ENCODE measurements around the gene KCNQ1OT1. TPM values are rescaled to one million over a fixed set of nuclear protein-coding genes. Genes with fewer than 3 reads are reported as not detected.

KCNQ1OT1 gene
- polyA plus RNA-seq: under 1 TPM in 2 of 3 donors, not detected in 1; 0.04 to 0.12 TPM

DNA sequence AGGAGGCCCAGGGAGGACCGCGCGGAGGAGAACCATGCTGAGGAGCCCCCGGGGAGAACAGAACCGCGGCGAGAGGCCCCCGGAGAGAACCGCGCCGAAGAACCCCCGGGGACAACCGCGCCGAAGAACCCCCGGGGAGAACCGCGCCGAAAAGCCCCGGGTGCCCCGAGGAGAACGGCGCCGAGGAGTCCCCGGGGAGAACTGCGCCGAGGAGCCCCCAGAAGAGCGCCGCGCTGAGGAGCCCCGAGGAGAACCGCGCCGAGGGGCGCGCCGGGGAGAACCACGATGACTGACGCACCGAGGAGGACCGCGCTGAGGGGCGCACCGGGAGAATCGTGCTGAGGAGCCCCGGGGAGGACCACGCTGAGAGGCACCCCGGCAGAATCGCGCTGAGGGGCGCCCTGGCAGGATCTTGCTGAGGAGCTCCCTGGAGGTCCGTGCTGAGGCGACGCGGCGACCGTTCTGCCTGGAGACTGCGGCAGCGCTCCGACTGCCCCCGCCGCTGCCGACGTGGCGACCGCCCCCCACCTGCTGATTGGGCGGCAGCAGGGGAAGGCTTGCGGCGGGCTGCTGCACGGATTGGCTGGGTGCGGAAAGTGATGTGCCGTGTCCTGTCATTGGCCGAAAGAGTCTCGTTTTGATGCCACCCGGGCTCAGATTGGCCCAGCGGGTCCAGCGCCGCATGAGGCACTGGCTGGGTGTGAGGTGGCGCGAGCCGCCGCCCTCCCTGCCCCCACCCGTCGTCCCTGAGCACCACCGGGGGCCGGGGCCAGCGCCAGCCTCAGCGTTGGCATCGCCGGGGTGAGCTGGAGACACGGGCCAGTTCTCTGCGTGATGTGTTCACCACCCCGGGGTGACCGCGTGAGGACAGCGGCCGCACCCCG, at the start of gene KCNQ1OT1:
KCNQ1OT1 (minus strand) TSS at position 464 of the 884 bp plus-strand sequence.
- Mint-ChIP-seq H3K4me1 (peaks cover 11 to 13% of the 10 kb centered on the region in 2 donors), H3K9me3 (no peaks in the 10 kb centered on the region), H3K27me3 (ENCODE audit: low read depth in 3 of 3) (peaks cover 9 to 16% (median 11%) of the 10 kb centered on the region in 3 donors), H3K36me3 (no peaks in the 10 kb centered on the region), H3K4me3 (peak within 1 kb of the TSS; percentile 77 to 87 (median 80)), H3K27ac (peak within 1 kb of the TSS in 3 of 6 donors; percentile 55 to 67 (median 57))
- DNase-seq: peak; percentile 89 to 91 (median 90)

- Mint-ChIP-seq H3K27ac (no peak overlapping the region), H3K36me3 (no peaks in the 10 kb centered on the region), H3K4me3 (no peak overlapping the region), H3K27me3 (ENCODE audit: low read depth in 3 of 3) (peaks cover 0 to 4% (median 1%) of the 10 kb centered on the region in 3 donors), H3K4me1 (no peaks in the 10 kb centered on the region), H3K9me3 (no peaks in the 10 kb centered on the region)
- no peak for DNase-seq
Observed at GRCh38 chr11:2748814-2749554, 49.2 kb upstream of the KCNQ1OT1 start.

- no peaks in the 10 kb centered on the region for H3K4me1 Mint-ChIP-seq
- no peak for DNase-seq
- H3K27ac Mint-ChIP-seq: no peak overlapping the region
- peaks cover 0 to 2% (median 1%) of the 10 kb centered on the region in 3 donors for H3K27me3 Mint-ChIP-seq (ENCODE audit: low read depth in 3 of 3)
- no peak overlapping the region for H3K4me3 Mint-ChIP-seq
- H3K9me3 Mint-ChIP-seq: no peaks in the 10 kb centered on the region
- no peaks in the 10 kb centered on the region for H3K36me3 Mint-ChIP-seq
Observed at GRCh38 chr11:2748061-2748813, 48.4 kb upstream of the KCNQ1OT1 start.

DNA sequence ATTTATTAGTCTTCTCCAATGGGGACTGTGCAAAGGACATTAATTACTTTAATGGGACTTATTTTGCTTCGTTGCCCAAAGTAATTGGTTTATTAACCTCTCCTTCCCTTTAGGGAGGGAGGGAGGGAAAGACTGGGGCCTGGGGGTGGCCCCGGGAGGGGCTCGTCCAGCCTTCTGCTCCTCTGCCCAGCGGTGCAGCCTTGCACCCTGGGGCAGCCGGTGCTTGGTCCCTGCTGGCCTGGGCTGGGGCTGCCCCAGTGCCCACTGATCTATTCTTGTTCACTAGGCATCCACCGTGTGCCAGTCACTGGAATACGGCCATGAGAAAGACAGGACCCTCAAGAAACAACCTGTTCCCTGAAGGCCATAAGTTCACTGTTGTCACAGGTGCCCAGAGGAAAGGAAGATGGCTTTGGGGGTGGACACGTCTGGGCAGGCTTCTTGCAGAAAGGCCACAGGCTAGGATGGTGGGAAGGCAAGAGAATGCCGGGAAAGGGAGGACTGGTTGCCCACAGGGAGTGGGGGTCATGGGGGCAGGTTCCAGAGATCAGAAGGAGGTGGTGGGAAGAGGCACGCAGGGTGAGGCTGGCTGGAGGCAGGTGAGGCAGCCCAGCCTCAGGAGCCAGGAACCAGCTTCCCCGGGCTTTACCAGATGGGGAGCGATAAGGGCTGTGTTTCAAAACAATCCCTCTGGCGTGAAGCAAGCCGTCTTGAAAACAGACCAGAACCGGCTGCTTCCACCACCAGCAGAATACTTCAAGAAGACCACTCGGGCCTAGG, 47.6 kb upstream of the KCNQ1OT1 start:
- Mint-ChIP-seq H3K4me1 (no peaks in the 10 kb centered on the region), H3K27ac (no peak overlapping the region), H3K27me3 (ENCODE audit: low read depth in 3 of 3) (peaks cover 0 to 1% (median 0%) of the 10 kb centered on the region in 3 donors), H3K36me3 (no peaks in the 10 kb centered on the region), H3K9me3 (no peaks in the 10 kb centered on the region), H3K4me3 (no peak overlapping the region)
- no peak for DNase-seq

GRCh38 chr11:2746401-2747247, 46.8 kb upstream of the KCNQ1OT1 start:
- H3K9me3 Mint-ChIP-seq: no peaks in the 10 kb centered on the region
- H3K4me1 Mint-ChIP-seq: no peaks in the 10 kb centered on the region
- no peak overlapping the region for H3K27ac Mint-ChIP-seq
- DNase-seq: no peak
- peaks cover 0 to 1% (median 0%) of the 10 kb centered on the region in 3 donors for H3K27me3 Mint-ChIP-seq (ENCODE audit: low read depth in 3 of 3)
- H3K36me3 Mint-ChIP-seq: no peaks in the 10 kb centered on the region
- H3K4me3 Mint-ChIP-seq: no peak overlapping the region

DNA sequence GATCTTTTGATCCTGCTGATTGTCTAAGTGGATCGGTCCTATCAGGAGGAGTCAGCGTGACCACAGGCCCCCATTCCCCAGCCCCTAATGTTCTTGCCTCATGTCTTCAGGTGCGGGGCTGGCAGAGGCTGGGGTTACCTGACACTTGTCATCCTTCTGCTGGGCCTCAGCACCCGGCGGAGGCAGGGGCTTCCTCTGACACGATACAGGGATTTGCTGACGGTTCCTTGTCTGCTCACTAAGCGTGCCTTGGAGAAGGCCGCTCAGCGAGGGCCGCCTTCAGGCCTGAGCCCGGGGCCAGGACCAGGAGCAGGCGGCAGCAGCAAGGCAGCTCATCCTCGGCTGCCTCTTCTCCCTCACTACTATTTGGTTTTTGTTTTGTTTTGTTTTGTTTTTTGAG, 45.7 kb upstream of the KCNQ1OT1 start:
- H3K27ac Mint-ChIP-seq: no peak overlapping the region
- H3K4me3 Mint-ChIP-seq: no peak overlapping the region
- H3K9me3 Mint-ChIP-seq: no peaks in the 10 kb centered on the region
- H3K27me3 Mint-ChIP-seq (ENCODE audit: low read depth in 3 of 3): peaks cover 0 to 1% (median 0%) of the 10 kb centered on the region in 3 donors
- no peaks in the 10 kb centered on the region for H3K4me1 Mint-ChIP-seq
- DNase-seq: no peak
- H3K36me3 Mint-ChIP-seq: no peaks in the 10 kb centered on the region

DNA sequence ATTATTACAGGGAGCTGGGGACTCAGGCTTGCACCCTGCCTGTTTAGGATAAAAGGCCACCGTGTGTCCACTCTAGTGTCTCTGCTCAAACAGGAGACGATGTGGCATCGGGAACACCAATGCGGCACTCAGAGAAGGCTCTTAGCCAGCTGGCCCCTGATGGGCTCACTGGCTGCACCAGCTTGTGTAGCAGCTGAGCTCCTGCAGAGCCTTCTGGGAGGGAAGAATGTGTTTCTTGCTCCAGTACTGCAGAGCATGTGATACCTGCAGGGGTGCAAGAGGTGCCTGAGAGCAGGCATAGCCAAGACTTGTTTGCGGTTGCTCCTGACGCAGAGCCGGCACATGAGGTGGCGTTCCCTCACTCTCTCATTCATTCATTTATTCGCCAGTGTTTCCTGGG, 44.4 kb upstream of the KCNQ1OT1 start:
- Mint-ChIP-seq H3K9me3 (no peaks in the 10 kb centered on the region), H3K27ac (no peak overlapping the region), H3K4me1 (no peaks in the 10 kb centered on the region), H3K4me3 (no peak overlapping the region), H3K36me3 (no peaks in the 10 kb centered on the region), H3K27me3 (ENCODE audit: low read depth in 3 of 3) (peaks cover 0 to 1% (median 0%) of the 10 kb centered on the region in 3 donors)
- no peak for DNase-seq

DNA sequence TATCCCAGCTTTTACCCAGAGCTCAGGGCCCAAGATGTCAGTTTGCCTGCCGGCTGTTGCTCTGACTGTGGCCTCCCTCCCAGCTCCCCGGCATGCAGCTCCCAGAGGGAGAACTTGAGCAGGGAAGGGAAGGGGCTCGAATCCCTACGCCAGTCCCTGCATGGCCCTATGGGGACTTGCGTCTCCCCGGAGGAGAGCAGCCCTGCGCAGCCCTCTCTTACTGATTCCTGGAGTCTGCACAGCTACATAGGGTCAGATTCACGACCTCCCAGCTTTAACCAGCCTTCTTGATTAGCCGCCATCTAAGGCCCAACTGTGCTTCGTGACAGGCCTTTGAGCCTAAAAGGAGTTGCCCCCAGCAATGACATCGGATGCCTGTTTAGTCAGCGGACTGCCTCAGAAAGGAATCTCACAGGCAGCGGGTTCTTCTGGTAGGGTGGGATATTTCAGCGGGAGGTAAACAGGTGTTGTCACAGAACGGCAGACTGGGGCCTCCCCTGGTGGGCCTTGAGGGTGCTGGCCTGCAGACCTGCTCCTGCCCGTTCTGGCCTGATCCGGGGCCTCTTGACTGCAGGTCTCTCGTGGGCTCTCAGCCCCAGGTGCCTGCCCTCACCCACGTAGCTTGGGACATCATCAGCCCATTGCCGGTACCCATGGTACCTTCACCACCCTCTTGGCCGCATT, 43.8 kb upstream of the KCNQ1OT1 start:
- Mint-ChIP-seq H3K4me1 (no peaks in the 10 kb centered on the region), H3K27ac (no peak overlapping the region), H3K9me3 (no peaks in the 10 kb centered on the region), H3K4me3 (no peak overlapping the region), H3K27me3 (ENCODE audit: low read depth in 3 of 3) (peaks cover 0 to 1% (median 0%) of the 10 kb centered on the region in 3 donors), H3K36me3 (no peaks in the 10 kb centered on the region)
- DNase-seq: no peak

- DNase-seq: no peak
- Mint-ChIP-seq H3K4me3 (no peak overlapping the region), H3K36me3 (no peaks in the 10 kb centered on the region), H3K27ac (no peak overlapping the region), H3K4me1 (no peaks in the 10 kb centered on the region), H3K9me3 (no peaks in the 10 kb centered on the region), H3K27me3 (ENCODE audit: low read depth in 3 of 3) (peaks cover 0 to 1% (median 0%) of the 10 kb centered on the region in 3 donors)
Observed at GRCh38 chr11:2742611-2743426, 43.0 kb upstream of the KCNQ1OT1 start.

GRCh38 chr11:2742201-2742600, 42.4 kb upstream of the KCNQ1OT1 start:
- H3K9me3 Mint-ChIP-seq: no peaks in the 10 kb centered on the region
- peaks cover 0 to 1% (median 0%) of the 10 kb centered on the region in 3 donors for H3K27me3 Mint-ChIP-seq (ENCODE audit: low read depth in 3 of 3)
- H3K4me3 Mint-ChIP-seq: no peak overlapping the region
- no peaks in the 10 kb centered on the region for H3K4me1 Mint-ChIP-seq
- no peak for DNase-seq
- no peaks in the 10 kb centered on the region for H3K36me3 Mint-ChIP-seq
- H3K27ac Mint-ChIP-seq: no peak overlapping the region

DNA sequence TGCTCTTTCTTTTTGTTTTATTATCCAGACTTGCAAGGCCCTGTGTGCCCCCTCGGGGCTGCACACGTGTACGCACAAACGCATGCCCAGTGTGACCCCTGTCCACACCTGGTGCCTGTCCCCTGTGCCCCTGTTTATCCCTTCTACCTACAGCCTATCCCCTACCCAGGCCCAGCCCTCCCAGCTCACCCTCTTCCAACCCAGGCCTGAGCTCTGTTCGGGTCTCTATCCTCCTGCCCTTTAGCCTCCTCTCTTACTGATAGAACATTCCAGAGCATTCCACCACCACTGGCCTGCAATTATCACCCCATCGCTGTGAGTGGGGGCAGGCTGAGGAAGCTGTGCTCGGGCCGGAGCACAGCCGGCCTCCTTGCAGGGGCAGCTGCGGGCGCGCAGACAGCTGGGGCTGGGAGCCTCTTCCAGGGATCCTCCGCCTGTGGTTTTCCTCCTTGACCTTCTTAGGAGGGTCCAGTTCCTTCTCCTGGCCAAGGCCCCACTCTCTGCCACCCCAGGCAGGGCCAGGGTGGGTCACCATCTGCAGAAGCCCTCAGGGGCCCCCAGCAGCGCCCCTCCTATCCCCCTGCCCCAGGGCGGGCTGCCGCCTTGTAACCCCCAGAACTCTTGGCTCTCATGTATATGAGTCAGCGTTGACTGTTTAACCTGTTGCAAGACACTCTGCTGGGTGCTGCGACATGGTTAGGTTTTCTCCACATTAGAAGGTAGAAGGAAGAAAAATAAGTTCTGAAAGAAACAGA, 41.8 kb upstream of the KCNQ1OT1 start:
- Mint-ChIP-seq H3K4me3 (no peak overlapping the region), H3K4me1 (no peaks in the 10 kb centered on the region), H3K27me3 (ENCODE audit: low read depth in 3 of 3) (peaks cover 0 to 1% (median 0%) of the 10 kb centered on the region in 3 donors), H3K36me3 (no peaks in the 10 kb centered on the region), H3K27ac (no peak overlapping the region), H3K9me3 (no peaks in the 10 kb centered on the region)
- peak in 1 of 3 donors; percentile 2 for DNase-seq
